ENCODE results near the gene NUP214. TPM values are rescaled to one million over a fixed set of nuclear protein-coding genes. Genes with fewer than 3 reads are reported as not detected.
A peak's percentile ranks its signal among the peaks of the same experiment; 100 is the strongest.
"Not testable (repeated sequence)": the region's sequence is repeated elsewhere in the genome, so short reads cannot be mapped to it uniquely, and the experiment has no call there.

The NUP214 gene
- total RNA-seq, 2 donors from 2014 or later = 44.3 to 55.0 TPM

GRCh38 chr9:131270171-131271015, 145.0 kb downstream of the NUP214 start:
- H3K27ac ChIP-seq = peak overlapping the region in 1 of 2 donors; percentile 44
- H3K36me3 ChIP-seq = no peaks in the 10 kb centered on the region
- H3K4me3 ChIP-seq = no peak overlapping the region
- no peaks in the 10 kb centered on the region for H3K4me1 ChIP-seq (ENCODE audit: control insufficient read depth in 1 of 2, low read depth in 2 of 2)
- DNase-seq (ENCODE audit: low spot score) (no peak), ATAC-seq (ENCODE audit: insufficient number of reproducible peaks, low FRiP score, low read depth) (no peak)
- no peaks in the 10 kb centered on the region for H3K9me3 ChIP-seq
- TF ChIP-seq, protein P1, sequence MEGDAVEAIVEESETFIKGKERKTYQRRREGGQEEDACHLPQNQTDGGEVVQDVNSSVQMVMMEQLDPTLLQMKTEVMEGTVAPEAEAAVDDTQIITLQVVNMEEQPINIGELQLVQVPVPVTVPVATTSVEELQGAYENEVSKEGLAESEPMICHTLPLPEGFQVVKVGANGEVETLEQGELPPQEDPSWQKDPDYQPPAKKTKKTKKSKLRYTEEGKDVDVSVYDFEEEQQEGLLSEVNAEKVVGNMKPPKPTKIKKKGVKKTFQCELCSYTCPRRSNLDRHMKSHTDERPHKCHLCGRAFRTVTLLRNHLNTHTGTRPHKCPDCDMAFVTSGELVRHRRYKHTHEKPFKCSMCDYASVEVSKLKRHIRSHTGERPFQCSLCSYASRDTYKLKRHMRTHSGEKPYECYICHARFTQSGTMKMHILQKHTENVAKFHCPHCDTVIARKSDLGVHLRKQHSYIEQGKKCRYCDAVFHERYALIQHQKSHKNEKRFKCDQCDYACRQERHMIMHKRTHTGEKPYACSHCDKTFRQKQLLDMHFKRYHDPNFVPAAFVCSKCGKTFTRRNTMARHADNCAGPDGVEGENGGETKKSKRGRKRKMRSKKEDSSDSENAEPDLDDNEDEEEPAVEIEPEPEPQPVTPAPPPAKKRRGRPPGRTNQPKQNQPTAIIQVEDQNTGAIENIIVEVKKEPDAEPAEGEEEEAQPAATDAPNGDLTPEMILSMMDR (IDR thresholded peaks at IDR 0.05) = no peak
- no peaks in the 10 kb centered on the region for H3K27me3 ChIP-seq (replicated peaks; ENCODE audit: insufficient read depth)

- H3K9me3 ChIP-seq; H3K4me3 ChIP-seq; H3K27me3 ChIP-seq (replicated peaks; ENCODE audit: insufficient read depth); H3K4me1 ChIP-seq (ENCODE audit: control insufficient read depth in 1 of 2, low read depth in 2 of 2); DNase-seq (ENCODE audit: low spot score); H3K36me3 ChIP-seq; ATAC-seq (ENCODE audit: insufficient number of reproducible peaks, low FRiP score, low read depth): not testable (repeated sequence)
- peak overlapping the region in 1 of 2 donors; percentile 44 for H3K27ac ChIP-seq
These were observed 145.6 kb downstream of the NUP214 start for GRCh38 chr9:131271016-131271273.

GRCh38 chr9:131271506-131271931, 146.1 kb downstream of the NUP214 start:
- Histone ChIP-seq H3K27ac (peak overlapping the region in 1 of 2 donors; percentile 44), H3K36me3 (no peaks in the 10 kb centered on the region), H3K4me1 (ENCODE audit: control insufficient read depth in 1 of 2, low read depth in 2 of 2) (peaks cover 0 to 6% of the 10 kb centered on the region in 2 donors), H3K4me3 (no peak overlapping the region), H3K9me3 (no peaks in the 10 kb centered on the region), H3K27me3 (replicated peaks; ENCODE audit: insufficient read depth) (no peaks in the 10 kb centered on the region)
- ATAC-seq (ENCODE audit: insufficient number of reproducible peaks, low FRiP score, low read depth) (no peak), DNase-seq (ENCODE audit: low spot score) (no peak)
- TF ChIP-seq, protein P1 (IDR thresholded peaks at IDR 0.05) = no peak

DNA sequence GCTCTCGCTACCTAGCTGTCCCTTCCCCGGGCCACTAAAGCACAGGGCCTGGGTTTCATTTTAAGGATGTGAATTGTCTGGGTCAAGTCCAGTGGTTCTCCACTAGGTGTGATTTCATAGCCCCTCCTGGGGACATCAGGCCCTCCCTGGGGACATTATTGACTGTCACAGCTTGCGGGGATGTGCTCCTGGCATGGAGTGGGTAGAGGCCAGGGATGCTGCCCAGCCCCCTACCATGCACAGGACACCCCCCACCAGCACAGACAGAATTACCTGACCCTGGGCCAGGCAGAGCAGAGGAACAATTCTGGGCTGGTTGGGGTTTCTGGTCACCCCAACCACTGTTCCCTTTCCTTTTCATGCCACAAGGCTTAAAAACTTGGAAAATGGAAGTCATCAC, 146.8 kb downstream of the NUP214 start:
- Histone ChIP-seq H3K27me3 (replicated peaks; ENCODE audit: insufficient read depth) (no peaks in the 10 kb centered on the region), H3K36me3 (no peaks in the 10 kb centered on the region), H3K4me1 (ENCODE audit: control insufficient read depth in 1 of 2, low read depth in 2 of 2) (peaks cover 1 to 8% of the 10 kb centered on the region in 2 donors), H3K9me3 (no peaks in the 10 kb centered on the region), H3K4me3 (no peak overlapping the region), H3K27ac (peak overlapping the region in 1 of 2 donors; percentile 38)
- ATAC-seq (ENCODE audit: insufficient number of reproducible peaks, low FRiP score, low read depth) = no peak
- TF ChIP-seq, protein P1 (IDR thresholded peaks at IDR 0.05) = no peak
- DNase-seq (ENCODE audit: low spot score) = no peak

DNA sequence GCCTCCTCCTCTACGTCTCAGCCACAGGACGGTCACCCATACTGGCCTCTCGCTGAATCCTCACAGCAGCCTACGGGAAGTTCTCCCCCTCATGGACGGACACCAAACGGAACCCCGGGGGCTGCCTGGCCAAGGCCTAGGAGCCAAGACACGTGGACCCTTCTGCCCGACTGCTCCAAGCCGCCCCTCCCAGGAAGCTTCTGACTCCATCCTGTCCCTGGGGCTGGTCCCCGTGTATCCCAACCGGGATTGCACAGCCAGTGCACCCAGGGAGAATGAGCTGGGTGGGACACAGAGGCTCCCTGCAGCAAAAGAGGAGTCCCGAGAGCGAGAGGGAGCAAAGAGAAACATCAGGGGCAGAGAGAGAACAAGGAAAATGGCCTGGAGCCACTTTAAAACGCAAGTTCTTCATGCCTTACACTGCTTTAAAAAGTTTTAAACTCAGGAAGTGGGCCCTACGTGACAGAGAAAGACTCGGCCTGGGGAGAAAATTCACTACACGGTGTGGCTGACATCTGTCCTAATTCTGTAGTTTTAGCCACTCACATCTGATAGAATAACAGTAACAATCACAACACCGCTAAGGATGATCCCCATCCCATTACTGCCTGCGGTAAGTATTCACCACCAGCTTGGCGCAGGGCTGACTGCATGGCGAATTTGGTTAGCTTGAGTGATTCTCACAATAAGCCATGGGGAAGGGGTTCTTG, 147.9 kb downstream of the NUP214 start:
- ATAC-seq (ENCODE audit: insufficient number of reproducible peaks, low FRiP score, low read depth) = no peak
- Histone ChIP-seq H3K27ac (peak overlapping the region in 1 of 2 donors; percentile 30), H3K4me3 (peak overlapping the region; percentile 77), H3K27me3 (replicated peaks; ENCODE audit: insufficient read depth) (no peaks in the 10 kb centered on the region), H3K4me1 (ENCODE audit: control insufficient read depth in 1 of 2, low read depth in 2 of 2) (peaks cover 3 to 12% of the 10 kb centered on the region in 2 donors), H3K36me3 (no peaks in the 10 kb centered on the region), H3K9me3 (no peaks in the 10 kb centered on the region)
- TF ChIP-seq, protein P1 (IDR thresholded peaks at IDR 0.05) = no peak
- no peak for DNase-seq (ENCODE audit: low spot score)

Data from thoracic aorta (tissue), 2 donors.